ENCODE measurements around the gene SMDT1. TPM values are rescaled to one million over a fixed set of nuclear protein-coding genes. Genes with fewer than 3 reads are reported as not detected.

Gene SMDT1
- total and polyA plus RNA-seq, 2 experiments from 2014 or later = 10.3 to 237 TPM

- TF ChIP-seq CTCF (IDR thresholded peaks at IDR 0.05; ENCODE audit: low read depth, low read length) = no peak
- no peak overlapping the region for H3K27ac ChIP-seq
- DNase-seq (ENCODE audit: low read depth in 1 of 2, low spot score in 1 of 2) = no peak
Observed at GRCh38 chr22:42050641-42051180, 28.8 kb upstream of the SMDT1 start.

GRCh38 chr22:42052765-42053164, 26.7 kb upstream of the SMDT1 start:
- Histone ChIP-seq H3K27ac (no peak overlapping the region), H3K36me3 (no peaks in the 10 kb centered on the region), H3K4me3 (no peak overlapping the region), H3K27me3 (no peaks in the 10 kb centered on the region), H3K9me3 (ENCODE audit: low read depth) (no peaks in the 10 kb centered on the region), H3K4me1 (ENCODE audit: low read depth) (no peaks in the 10 kb centered on the region)
- no peak for DNase-seq (ENCODE audit: low read depth in 1 of 2, low spot score in 1 of 2)
- TF ChIP-seq CTCF (IDR thresholded peaks at IDR 0.05; ENCODE audit: low read depth, low read length) = no peak

More at GRCh38 chr22:42050641-42051180, 28.8 kb upstream of the SMDT1 start:
- H3K9me3 ChIP-seq (ENCODE audit: low read depth) = no peaks in the 10 kb centered on the region
- H3K36me3 ChIP-seq = no peaks in the 10 kb centered on the region
- no peak overlapping the region for H3K4me3 ChIP-seq
- H3K27me3 ChIP-seq = no peaks in the 10 kb centered on the region
- H3K4me1 ChIP-seq (ENCODE audit: low read depth) = no peaks in the 10 kb centered on the region

GRCh38 chr22:42056757-42057511, 22.6 kb upstream of the SMDT1 start:
- no peak for TF ChIP-seq CTCF (IDR thresholded peaks at IDR 0.05; ENCODE audit: low read depth, low read length)

GRCh38 chr22:42060489-42060888, 19.0 kb upstream of the SMDT1 start:
- no peak for TF ChIP-seq CTCF (IDR thresholded peaks at IDR 0.05; ENCODE audit: low read depth, low read length)
- no peak overlapping the region for H3K4me3 ChIP-seq
- H3K9me3 ChIP-seq (ENCODE audit: low read depth) = no peaks in the 10 kb centered on the region
- no peak overlapping the region for H3K27ac ChIP-seq
- no peak for DNase-seq (ENCODE audit: low read depth in 1 of 2, low spot score in 1 of 2)
- H3K4me1 ChIP-seq (ENCODE audit: low read depth) = no peaks in the 10 kb centered on the region
- peaks cover 13% of the 10 kb centered on the region for H3K36me3 ChIP-seq
- no peaks in the 10 kb centered on the region for H3K27me3 ChIP-seq

More at GRCh38 chr22:42056757-42057511, 22.6 kb upstream of the SMDT1 start:
- Histone ChIP-seq H3K36me3 (peaks cover 13% of the 10 kb centered on the region), H3K27ac (no peak overlapping the region), H3K9me3 (ENCODE audit: low read depth) (no peaks in the 10 kb centered on the region), H3K4me1 (ENCODE audit: low read depth) (no peaks in the 10 kb centered on the region), H3K27me3 (no peaks in the 10 kb centered on the region), H3K4me3 (no peak overlapping the region)
- no peak for DNase-seq (ENCODE audit: low read depth in 1 of 2, low spot score in 1 of 2)

- Histone ChIP-seq H3K27ac (no peak overlapping the region), H3K36me3 (peaks cover 13% of the 10 kb centered on the region), H3K9me3 (ENCODE audit: low read depth) (no peaks in the 10 kb centered on the region), H3K4me1 (ENCODE audit: low read depth) (no peaks in the 10 kb centered on the region), H3K4me3 (no peak overlapping the region), H3K27me3 (no peaks in the 10 kb centered on the region)
- DNase-seq (ENCODE audit: low read depth in 1 of 2, low spot score in 1 of 2) = no peak
- TF ChIP-seq CTCF (IDR thresholded peaks at IDR 0.05; ENCODE audit: low read depth, low read length) = no peak
Observed at GRCh38 chr22:42061041-42061440, 18.5 kb upstream of the SMDT1 start.

All from cardiac muscle cell (in vitro differentiated cells and primary cell).